ENCODE results near the gene HIVEP3.

HIVEP3 gene

DNA sequence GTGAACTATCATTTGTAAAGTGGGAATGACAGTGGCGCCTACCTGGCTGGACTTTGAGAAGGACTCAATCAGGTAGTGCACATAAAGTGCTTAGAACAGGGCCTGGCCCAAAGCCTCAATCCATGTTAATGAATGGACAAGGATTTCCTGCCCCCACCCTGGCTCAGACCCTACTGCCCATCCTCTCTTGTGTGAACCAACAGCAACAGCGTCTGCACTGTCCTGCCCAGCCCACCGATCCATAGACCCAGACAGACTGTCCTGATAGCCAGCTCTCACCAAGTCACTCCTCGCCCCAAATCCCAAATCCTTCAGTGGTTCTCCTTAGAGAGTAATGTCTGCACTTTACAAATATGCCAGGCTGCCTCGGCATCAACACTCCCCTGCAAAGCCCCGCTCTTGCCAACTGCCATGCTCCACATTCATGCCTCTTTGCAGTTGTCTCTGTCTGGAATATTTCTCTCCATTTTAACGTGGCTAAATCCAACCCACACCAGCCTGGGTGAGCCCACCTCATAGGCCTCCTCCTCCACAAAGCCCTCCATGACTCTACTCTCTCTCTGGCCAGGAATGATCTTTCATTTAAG, 276.7 kb downstream of the HIVEP3 start:
- Histone ChIP-seq H3K4me3 (no peak overlapping the region), H3K9me3 (no peaks in the 10 kb centered on the region), H3K27ac (no peak overlapping the region), H3K27me3 (no peaks in the 10 kb centered on the region), H3K4me1 (no peaks in the 10 kb centered on the region), H3K36me3 (no peaks in the 10 kb centered on the region)
- DNase-seq: no peak
- TF ChIP-seq, protein P1, sequence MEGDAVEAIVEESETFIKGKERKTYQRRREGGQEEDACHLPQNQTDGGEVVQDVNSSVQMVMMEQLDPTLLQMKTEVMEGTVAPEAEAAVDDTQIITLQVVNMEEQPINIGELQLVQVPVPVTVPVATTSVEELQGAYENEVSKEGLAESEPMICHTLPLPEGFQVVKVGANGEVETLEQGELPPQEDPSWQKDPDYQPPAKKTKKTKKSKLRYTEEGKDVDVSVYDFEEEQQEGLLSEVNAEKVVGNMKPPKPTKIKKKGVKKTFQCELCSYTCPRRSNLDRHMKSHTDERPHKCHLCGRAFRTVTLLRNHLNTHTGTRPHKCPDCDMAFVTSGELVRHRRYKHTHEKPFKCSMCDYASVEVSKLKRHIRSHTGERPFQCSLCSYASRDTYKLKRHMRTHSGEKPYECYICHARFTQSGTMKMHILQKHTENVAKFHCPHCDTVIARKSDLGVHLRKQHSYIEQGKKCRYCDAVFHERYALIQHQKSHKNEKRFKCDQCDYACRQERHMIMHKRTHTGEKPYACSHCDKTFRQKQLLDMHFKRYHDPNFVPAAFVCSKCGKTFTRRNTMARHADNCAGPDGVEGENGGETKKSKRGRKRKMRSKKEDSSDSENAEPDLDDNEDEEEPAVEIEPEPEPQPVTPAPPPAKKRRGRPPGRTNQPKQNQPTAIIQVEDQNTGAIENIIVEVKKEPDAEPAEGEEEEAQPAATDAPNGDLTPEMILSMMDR (IDR thresholded peaks at IDR 0.05): no peak
- intact Hi-C loops (cut with DNase I; ENCODE audit: low total_unique reads): no loop called here

DNA sequence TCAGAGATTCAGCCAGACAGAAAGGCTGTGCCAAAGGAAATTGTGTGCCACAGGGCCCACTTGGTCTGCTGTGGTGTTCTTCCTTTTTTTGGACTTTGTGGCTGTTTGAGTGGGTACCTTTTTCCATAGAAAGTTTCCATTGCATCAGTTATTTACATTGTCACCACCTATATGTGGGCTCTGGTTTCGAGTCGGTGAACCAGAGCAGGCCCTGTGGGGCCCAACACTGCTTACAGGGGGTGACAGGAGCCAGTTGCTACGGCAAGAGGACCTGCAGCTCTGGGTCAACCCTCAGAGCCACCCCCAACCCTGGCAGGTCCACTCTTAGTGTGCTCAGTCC, 277.3 kb downstream of the HIVEP3 start:
- no peaks in the 10 kb centered on the region for H3K4me1 ChIP-seq
- H3K27ac ChIP-seq: no peak overlapping the region
- DNase-seq: no peak
- H3K27me3 ChIP-seq: no peaks in the 10 kb centered on the region
- no peak overlapping the region for H3K4me3 ChIP-seq
- intact Hi-C loops (cut with DNase I; ENCODE audit: low total_unique reads): no loop called here
- TF ChIP-seq, protein P1 (IDR thresholded peaks at IDR 0.05): no peak
- no peaks in the 10 kb centered on the region for H3K9me3 ChIP-seq
- no peaks in the 10 kb centered on the region for H3K36me3 ChIP-seq

DNA sequence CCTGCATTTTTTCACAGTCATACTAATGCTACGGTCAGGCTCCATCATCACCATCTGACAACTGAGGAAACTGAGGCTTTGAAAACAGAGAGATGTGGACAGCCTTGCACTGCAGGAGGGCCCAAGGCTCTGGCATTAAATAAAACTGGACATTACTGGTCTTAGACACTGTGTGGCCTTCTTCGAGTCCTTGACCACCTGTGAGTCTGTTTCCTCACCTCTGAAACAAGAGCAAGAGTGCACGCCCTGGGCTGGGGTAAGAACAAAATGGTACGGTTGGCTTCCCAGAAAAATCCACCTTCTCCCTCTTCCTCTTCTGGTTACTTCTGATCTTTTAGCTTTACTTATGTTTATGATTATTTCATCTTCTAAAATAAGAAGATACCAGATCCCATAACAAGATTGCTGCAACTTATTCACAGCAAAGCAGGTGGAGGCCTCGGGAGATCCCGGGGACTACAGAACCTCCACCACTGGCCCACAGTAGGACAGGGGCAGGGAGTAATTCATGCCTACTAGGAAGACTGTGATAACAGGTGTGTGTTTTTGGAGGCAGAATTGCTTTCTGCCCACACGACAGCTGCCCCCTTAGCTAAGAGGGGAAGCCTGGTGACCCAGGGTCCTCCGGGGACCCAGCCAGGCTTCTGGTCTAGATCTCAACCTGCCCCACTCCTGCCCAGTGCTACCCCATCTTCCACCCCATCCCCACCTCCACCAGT, 277.8 kb downstream of the HIVEP3 start:
- intact Hi-C loops (cut with DNase I; ENCODE audit: low total_unique reads): no loop called here
- no peak for DNase-seq
- TF ChIP-seq, protein P1 (IDR thresholded peaks at IDR 0.05): no peak
- no peak overlapping the region for H3K27ac ChIP-seq
- no peak overlapping the region for H3K4me3 ChIP-seq
- H3K9me3 ChIP-seq: no peaks in the 10 kb centered on the region
- no peaks in the 10 kb centered on the region for H3K4me1 ChIP-seq
- no peaks in the 10 kb centered on the region for H3K27me3 ChIP-seq
- no peaks in the 10 kb centered on the region for H3K36me3 ChIP-seq

DNA sequence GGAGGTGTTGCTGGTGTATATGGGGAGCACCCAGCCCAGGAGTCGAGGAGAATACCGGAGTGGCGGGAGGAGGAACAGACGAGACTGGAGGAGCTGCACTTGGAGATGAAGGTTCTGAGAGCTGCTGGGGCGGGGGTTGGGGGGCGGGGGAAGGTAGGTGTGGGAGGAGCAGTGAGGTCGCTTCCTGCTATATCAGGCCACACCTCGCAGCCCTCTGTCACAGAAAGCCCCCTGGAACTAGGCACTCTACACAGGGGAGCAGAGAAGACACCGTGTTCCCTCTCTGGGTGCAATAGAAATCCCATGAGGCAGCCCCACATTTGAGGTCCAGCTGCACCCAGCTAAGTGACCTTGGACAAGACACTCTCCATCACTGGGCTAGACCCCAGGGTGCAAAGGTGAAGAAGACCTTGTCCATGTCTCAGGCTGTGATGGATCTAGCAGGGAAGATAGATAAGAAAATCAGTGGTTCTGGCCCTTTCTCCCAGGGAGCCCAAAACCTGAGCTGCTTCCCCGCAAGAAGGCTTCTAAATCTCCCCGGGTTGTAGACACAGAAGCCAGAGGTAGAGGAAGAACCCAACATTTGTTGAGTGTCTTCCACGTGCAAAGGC, 278.5 kb downstream of the HIVEP3 start:
- no peaks in the 10 kb centered on the region for H3K36me3 ChIP-seq
- H3K27ac ChIP-seq: no peak overlapping the region
- H3K9me3 ChIP-seq: no peaks in the 10 kb centered on the region
- H3K4me1 ChIP-seq: no peaks in the 10 kb centered on the region
- DNase-seq: no peak
- TF ChIP-seq, protein P1 (IDR thresholded peaks at IDR 0.05): no peak
- intact Hi-C loops (cut with DNase I; ENCODE audit: low total_unique reads): no loop called here
- no peak overlapping the region for H3K4me3 ChIP-seq
- no peaks in the 10 kb centered on the region for H3K27me3 ChIP-seq

DNA sequence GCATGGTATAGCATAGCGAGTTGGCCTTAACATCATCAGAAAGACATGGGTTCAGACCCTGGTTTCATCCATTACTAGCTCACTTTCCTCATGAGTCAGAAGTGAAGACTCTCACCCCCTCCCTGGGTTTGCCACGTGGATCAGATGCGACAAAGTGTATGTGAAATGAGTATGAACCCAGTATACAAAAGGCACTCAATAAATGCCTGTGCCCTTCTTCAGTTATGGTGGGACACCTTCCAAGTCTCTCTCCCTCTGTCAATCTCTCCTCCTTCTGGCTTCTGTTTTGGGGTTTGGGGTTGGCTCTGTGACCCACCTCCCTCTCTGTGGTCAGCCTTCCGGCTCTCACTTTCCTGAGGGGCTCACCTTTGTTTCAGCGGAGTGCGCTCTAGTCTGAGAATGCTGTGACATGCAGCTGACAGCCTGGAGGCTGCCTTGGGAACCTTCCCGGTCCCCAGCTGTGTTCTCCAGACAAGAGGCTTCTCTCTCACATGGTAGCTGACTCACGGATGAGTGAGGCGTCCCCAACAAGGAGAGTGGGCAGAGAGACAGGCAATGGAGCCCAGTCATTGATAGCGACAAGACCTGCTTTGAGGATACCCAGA, 279.3 kb downstream of the HIVEP3 start:
- intact Hi-C loops (cut with DNase I; ENCODE audit: low total_unique reads): no loop called here
- Histone ChIP-seq H3K4me3 (no peak overlapping the region), H3K36me3 (no peaks in the 10 kb centered on the region), H3K9me3 (no peaks in the 10 kb centered on the region), H3K4me1 (no peaks in the 10 kb centered on the region), H3K27ac (no peak overlapping the region), H3K27me3 (no peaks in the 10 kb centered on the region)
- DNase-seq: no peak
- TF ChIP-seq, protein P1 (IDR thresholded peaks at IDR 0.05): no peak

Measured in tibial artery (tissue), 4 donors.